Thoracic aorta (tissue), 2 donors: Measurements from ENCODE around the gene RAP1A. TPM values are rescaled to one million over a fixed set of nuclear protein-coding genes. Genes with fewer than 3 reads are reported as not detected.

ENCODE experiments used
- ATAC-seq: fragments of 150-250 bp; one replicate; pipeline ENCODE4 v1.8.0; 2017; ENCODE audit warnings: low read depth; ENCODE audit not compliant: insufficient number of reproducible peaks, low FRiP score
- DNase-seq: peaks from one replicate; pipeline ENCODE4 v3.0.0-alpha.2; 2020; ENCODE audit warnings: low spot score
- H3K27ac ChIP-seq, 2 donors: fragments of 200-600 bp; sonication (generic); 1 replicate in 1 of 2; 2 replicates in 1 of 2; pipeline ENCODE4 v1.5.1; 2016; ENCODE audit warnings: mild to moderate bottlenecking in 2 of 2, moderate library complexity in 2 of 2
- H3K27me3 ChIP-seq: fragments of 200-600 bp; sonication (generic); replicated peaks from 2 replicates; pipeline ENCODE4 v1.6.0; 2016; ENCODE audit warnings: mild to moderate bottlenecking; ENCODE audit not compliant: insufficient read depth
- H3K36me3 ChIP-seq: fragments of 200-600 bp; sonication (generic); one replicate; pipeline ENCODE4 v1.5.1; 2016
- H3K4me1 ChIP-seq, 2 donors: fragments of 200-600 bp; sonication (generic); 1 replicate in 1 of 2; 2 replicates in 1 of 2; pipeline versions ENCODE4 v1.5.1 to v1.6.0; 2016; ENCODE audit warnings: low read depth in 2 of 2, mild to moderate bottlenecking in 1 of 2; ENCODE audit not compliant: control insufficient read depth in 1 of 2
- H3K4me3 ChIP-seq: fragments of 200-600 bp; sonication (generic); 2 replicates; pipeline ENCODE4 v1.5.1; 2016; ENCODE audit warnings: mild to moderate bottlenecking
- H3K9me3 ChIP-seq: fragments of 200-600 bp; sonication (generic); 2 replicates; pipeline ENCODE4 v1.5.1; 2016
- CTCF ChIP-seq: fragments of 200-600 bp; sonication (generic); IDR thresholded peaks from one replicate; pipeline ENCODE4 v1.5.1; 2019; ENCODE audit warnings: antibody characterized with exemption
- total RNA-seq, 2 donors: library from RNA; depleted of rRNA; stranded (reverse); fragments of >200 nt; gene quantifications; one replicate each; pipeline versions ENCODE4 v1.1.0 to v1.2.3, GENCODE V29; 2016

The RAP1A gene
- total RNA-seq, 2 donors from 2014 or later = 67.4 to 75.0 TPM

- no peaks in the 10 kb centered on the region for H3K9me3 ChIP-seq
- no peaks in the 10 kb centered on the region for H3K36me3 ChIP-seq
- no peak overlapping the region for H3K27ac ChIP-seq
- no peaks in the 10 kb centered on the region for H3K27me3 ChIP-seq
- no peak overlapping the region for H3K4me3 ChIP-seq
- TF ChIP-seq CTCF = no peak
- peaks cover 13 to 17% of the 10 kb centered on the region in 2 donors for H3K4me1 ChIP-seq
- ATAC-seq (no peak), DNase-seq (no peak)
Measured at GRCh38 chr1:111597426-111597825, 22.2 kb upstream of the RAP1A start.

DNA sequence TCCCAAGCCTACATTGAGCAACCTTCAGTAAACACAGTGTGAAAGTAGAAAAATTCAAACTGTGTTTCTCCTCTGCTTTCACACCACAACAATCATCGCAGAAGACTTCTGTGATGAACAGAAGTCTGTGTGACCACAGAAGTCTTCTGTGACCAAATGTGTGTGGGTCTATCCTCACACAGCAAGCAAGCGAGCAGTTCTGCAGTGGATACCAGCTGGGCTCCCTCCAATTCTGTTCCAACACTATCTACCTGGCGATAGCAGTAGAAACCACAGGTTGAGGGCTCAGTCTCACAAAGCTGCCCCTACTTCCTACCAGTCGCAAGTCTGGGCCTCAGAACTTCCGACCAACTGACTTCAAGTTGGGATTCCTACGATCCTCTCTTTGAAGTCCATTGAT is 21.0 kb upstream of the RAP1A start:
- TF ChIP-seq CTCF = no peak
- H3K27me3 ChIP-seq = no peaks in the 10 kb centered on the region
- no peak for ATAC-seq
- H3K36me3 ChIP-seq = no peaks in the 10 kb centered on the region
- no peak for DNase-seq
- no peak overlapping the region for H3K27ac ChIP-seq
- H3K4me1 ChIP-seq = peaks cover 8 to 9% of the 10 kb centered on the region in 2 donors
- H3K4me3 ChIP-seq = no peak overlapping the region
- H3K9me3 ChIP-seq = no peaks in the 10 kb centered on the region

GRCh38 chr1:111599781-111600693 is 19.6 kb upstream of the RAP1A start:
- peaks cover 2 to 4% of the 10 kb centered on the region in 2 donors for H3K4me1 ChIP-seq
- no peak overlapping the region for H3K4me3 ChIP-seq
- H3K27me3 ChIP-seq = no peaks in the 10 kb centered on the region
- DNase-seq = no peak
- H3K9me3 ChIP-seq = no peaks in the 10 kb centered on the region
- ATAC-seq = no peak
- no peaks in the 10 kb centered on the region for H3K36me3 ChIP-seq
- no peak for TF ChIP-seq CTCF
- no peak overlapping the region for H3K27ac ChIP-seq

DNA sequence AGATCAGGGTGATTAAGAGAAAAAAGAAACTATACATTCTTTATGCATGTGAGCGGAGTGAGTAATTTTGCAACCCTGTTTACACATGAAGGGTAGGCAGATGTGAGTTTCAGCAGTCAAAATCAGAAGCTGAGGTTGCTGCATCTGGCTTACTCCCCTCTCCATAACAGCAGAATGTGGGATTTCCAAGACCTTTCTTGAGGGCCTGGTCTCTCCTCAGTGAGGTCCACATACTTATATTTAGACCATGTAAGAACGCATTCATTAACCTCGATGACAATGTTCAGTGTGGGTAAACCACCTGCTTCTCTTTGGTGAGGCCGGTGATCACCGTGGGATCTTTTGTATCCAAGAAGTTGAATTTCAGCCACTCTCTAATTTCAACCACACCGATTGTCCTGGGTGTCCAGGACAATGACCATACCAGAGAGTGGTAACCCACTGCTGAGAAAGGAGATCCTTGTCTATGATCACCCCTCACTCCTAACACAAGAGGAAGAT is 18.7 kb upstream of the RAP1A start:
- ATAC-seq = no peak
- no peaks in the 10 kb centered on the region for H3K9me3 ChIP-seq
- no peak overlapping the region for H3K4me3 ChIP-seq
- peaks cover 8 to 11% of the 10 kb centered on the region in 2 donors for H3K4me1 ChIP-seq
- no peak for DNase-seq
- H3K27me3 ChIP-seq = no peaks in the 10 kb centered on the region
- TF ChIP-seq CTCF = no peak
- no peaks in the 10 kb centered on the region for H3K36me3 ChIP-seq
- H3K27ac ChIP-seq = no peak overlapping the region

DNA sequence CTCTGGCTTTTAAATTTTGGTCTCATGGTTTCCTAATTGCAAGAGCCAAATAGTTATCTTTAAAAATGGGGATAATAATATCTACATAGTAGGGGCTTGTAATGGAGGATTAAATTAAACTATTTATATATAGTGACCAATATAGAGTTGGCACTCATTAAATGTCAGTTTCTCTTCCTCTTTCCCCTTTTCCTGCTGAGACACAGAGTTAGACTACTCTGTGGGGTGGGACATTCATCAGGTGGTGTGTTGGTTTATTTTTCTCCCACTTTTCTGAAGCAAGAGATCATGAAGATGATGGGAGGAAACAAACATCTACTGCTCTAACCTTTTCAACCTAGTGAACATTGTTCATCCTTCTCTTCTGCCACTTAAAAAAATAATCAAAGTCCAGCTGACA is 17.3 kb upstream of the RAP1A start:
- Histone ChIP-seq H3K27ac (no peak overlapping the region), H3K27me3 (no peaks in the 10 kb centered on the region), H3K4me3 (no peak overlapping the region), H3K9me3 (no peaks in the 10 kb centered on the region), H3K4me1 (peaks cover 10 to 15% of the 10 kb centered on the region in 2 donors), H3K36me3 (no peaks in the 10 kb centered on the region)
- DNase-seq = no peak
- no peak for ATAC-seq
- TF ChIP-seq CTCF = no peak
